ENCODE results near the gene CXCL14. TPM values are rescaled to one million over a fixed set of nuclear protein-coding genes. Genes with fewer than 3 reads are reported as not detected.

CXCL14 gene
- total and polyA plus RNA-seq, 12 donors: 0.06 to 30.0 (median 2.0) TPM

- peaks cover 11 to 17% of the 10 kb centered on the region in 2 donors for H3K4me1 ChIP-seq (replicated peaks in 1 of 2)
- no peak overlapping the region for H3K4me3 ChIP-seq
- intact Hi-C loops (cut with DNase I): no loop called here
- DNase-seq: no peak
- H3K9me3 ChIP-seq (replicated peaks in 1 of 3): no peaks in the 10 kb centered on the region
- WGBS, 4 donors: 51 to 65% (median 56%) methylated on average over 7 to 8 of the region's 8 CpGs
- H3K27ac ChIP-seq: no peak overlapping the region
- TF ChIP-seq POLR2A (IDR thresholded peaks at IDR 0.05) (no peak), CTCF (IDR thresholded peaks at IDR 0.05) (no peak)
- H3K36me3 ChIP-seq (replicated peaks in 1 of 2): no peaks in the 10 kb centered on the region
- H3K27me3 ChIP-seq: peaks cover 47% of the 10 kb centered on the region
Observed at GRCh38 chr5:135547590-135548254, 31.1 kb downstream of the CXCL14 start.

GRCh38 chr5:135546912-135547311 lies 31.9 kb downstream of the CXCL14 start:
- Histone ChIP-seq H3K4me3 (no peak overlapping the region), H3K4me1 (replicated peaks in 1 of 2) (peaks cover 11 to 17% of the 10 kb centered on the region in 2 donors), H3K27ac (no peak overlapping the region), H3K9me3 (replicated peaks in 1 of 3) (no peaks in the 10 kb centered on the region), H3K36me3 (replicated peaks in 1 of 2) (no peaks in the 10 kb centered on the region), H3K27me3 (peaks cover 42% of the 10 kb centered on the region)
- DNase-seq: no peak
- WGBS, 4 donors: 40 to 60% (median 50%) methylated on average over 4 of the region's 4 CpGs
- TF ChIP-seq CTCF (IDR thresholded peaks at IDR 0.05) (no peak), POLR2A (IDR thresholded peaks at IDR 0.05) (no peak)
- intact Hi-C loops (cut with DNase I): no loop called here

GRCh38 chr5:135546101-135546500 lies 32.7 kb downstream of the CXCL14 start:
- intact Hi-C loops (cut with DNase I): no loop called here
- TF ChIP-seq POLR2A (IDR thresholded peaks at IDR 0.05): no peak
- no peak for TF ChIP-seq CTCF (IDR thresholded peaks at IDR 0.05)
- no peak overlapping the region for H3K4me3 ChIP-seq
- 54 to 72% (median 68%) methylated on average over 10 to 12 of the region's 12 CpGs for WGBS, 4 donors
- no peak for DNase-seq
- no peaks in the 10 kb centered on the region for H3K36me3 ChIP-seq (replicated peaks in 1 of 2)
- peaks cover 11 to 17% of the 10 kb centered on the region in 2 donors for H3K4me1 ChIP-seq (replicated peaks in 1 of 2)
- H3K9me3 ChIP-seq (replicated peaks in 1 of 3): no peaks in the 10 kb centered on the region
- H3K27ac ChIP-seq: no peak overlapping the region
- H3K27me3 ChIP-seq: peaks cover 45% of the 10 kb centered on the region

DNA sequence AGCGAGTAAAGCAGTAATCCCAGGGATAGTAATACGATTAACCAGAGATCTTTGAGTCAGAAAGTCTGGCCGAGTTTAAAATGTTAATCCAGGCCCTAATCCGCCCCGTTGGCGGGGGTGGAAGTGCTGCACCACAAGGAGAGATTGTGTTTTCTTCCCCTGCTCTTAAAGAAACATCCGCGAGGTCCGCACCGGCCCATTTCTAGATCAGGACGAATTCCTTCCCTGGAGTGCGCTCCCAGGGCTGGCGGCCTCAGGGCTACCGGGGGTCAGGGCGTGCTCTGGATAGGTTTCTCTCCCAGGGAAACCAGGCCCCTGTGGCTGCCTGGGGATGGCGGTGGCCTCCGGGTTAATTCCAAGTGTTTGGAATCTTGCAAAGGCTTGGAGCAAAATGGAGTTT lies 33.7 kb downstream of the CXCL14 start:
- TF ChIP-seq CTCF (IDR thresholded peaks at IDR 0.05): no peak
- TF ChIP-seq POLR2A (IDR thresholded peaks at IDR 0.05): no peak
- intact Hi-C loops (cut with DNase I): no loop called here
- H3K9me3 ChIP-seq (replicated peaks in 1 of 3): no peaks in the 10 kb centered on the region
- no peaks in the 10 kb centered on the region for H3K36me3 ChIP-seq (replicated peaks in 1 of 2)
- no peak for DNase-seq
- peaks cover 45% of the 10 kb centered on the region for H3K27me3 ChIP-seq
- WGBS, 4 donors: 68 to 75% (median 70%) methylated on average over 12 to 17 of the region's 17 CpGs
- no peak overlapping the region for H3K4me3 ChIP-seq
- H3K4me1 ChIP-seq (replicated peaks in 1 of 2): peaks cover 11 to 17% of the 10 kb centered on the region in 2 donors
- H3K27ac ChIP-seq: no peak overlapping the region

Data from adrenal gland (tissue), 12 donors.